HT-29 (cell line): ENCODE measurements around the gene TRMT10B. TPM values are rescaled to one million over a fixed set of nuclear protein-coding genes. Genes with fewer than 3 reads are reported as not detected.
"Not testable (repeated sequence)": the region's sequence is repeated elsewhere in the genome, so short reads cannot be mapped to it uniquely, and the experiment has no call there.

Experiments
- DNase-seq: peaks from one replicate; pipeline ENCODE4 v3.0.0-alpha.2; 2015; ENCODE audit warnings: low spot score
- total RNA-seq: library from RNA; depleted of rRNA; stranded (reverse); fragments of >200 nt; shearing (Covaris generic); gene quantifications from 2 replicates; pipeline ENCODE4 v1.2.3, GENCODE V29; 2014

The TRMT10B gene
- total RNA-seq, 1 experiment from 2014 or later = 0.76 TPM

DNA sequence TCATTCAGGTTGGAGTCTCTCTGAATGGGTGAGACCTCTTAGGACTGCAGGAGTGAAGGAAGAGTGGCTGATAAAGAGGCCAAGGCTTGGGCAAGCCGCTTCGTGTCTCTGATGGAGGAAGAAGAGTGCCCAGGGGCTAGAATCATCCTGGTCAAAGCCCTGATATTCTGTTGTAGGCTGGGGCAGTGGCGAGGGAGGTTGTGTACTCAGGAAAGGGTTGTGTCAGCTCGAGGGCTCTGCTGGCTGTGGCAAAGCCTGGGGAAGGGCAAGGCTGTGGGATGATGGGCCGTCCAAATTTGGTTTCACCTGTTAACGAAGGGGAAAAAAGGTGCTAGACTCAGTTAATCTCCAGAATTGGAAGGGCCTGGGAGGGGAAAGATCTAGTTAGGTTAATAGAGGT is 2.4 kb upstream of the TRMT10B start:
- DNase-seq = no peak

DNA sequence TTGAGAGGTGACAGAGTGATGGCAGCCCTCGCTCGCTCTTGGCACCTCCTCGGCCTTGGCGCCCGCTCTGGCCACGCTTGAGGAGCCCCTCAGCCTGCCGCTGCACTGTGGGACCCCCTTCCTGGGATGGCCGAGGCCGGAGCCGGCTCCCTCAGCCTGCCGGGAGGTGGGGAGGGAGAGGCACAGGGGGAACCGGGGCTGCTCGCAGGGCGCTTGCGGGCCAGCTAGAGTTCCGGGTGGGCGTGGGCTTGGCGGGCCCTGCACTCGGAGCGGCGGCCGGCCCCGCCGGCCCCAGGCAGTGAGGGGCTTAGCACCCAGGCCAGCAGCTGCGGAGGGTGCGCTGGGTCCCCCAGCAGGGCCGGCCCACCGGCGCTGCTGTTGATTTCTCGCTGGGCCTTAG is 1.9 kb upstream of the TRMT10B start:
- DNase-seq = not testable (repeated sequence)

DNA sequence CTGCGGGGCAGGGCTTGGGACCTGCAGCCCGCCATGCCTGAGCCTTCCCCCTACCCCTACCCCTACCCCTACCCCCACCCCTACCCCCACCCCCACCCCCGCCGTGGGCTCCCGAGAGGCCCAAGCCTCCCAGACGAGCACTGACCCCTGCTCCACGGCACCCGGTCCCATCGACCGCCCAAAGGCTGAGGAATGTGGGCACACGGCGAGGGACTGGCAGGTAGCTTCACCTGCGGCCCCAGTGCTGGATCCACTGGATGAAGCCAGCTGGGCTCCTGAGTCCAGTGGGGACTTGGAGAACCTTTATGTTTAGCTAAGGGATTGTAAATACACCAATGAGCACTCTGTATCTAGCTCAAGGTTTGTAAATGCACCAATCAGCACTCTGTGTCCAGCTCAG is 1.5 kb upstream of the TRMT10B start:
- DNase-seq = not testable (repeated sequence)

DNA sequence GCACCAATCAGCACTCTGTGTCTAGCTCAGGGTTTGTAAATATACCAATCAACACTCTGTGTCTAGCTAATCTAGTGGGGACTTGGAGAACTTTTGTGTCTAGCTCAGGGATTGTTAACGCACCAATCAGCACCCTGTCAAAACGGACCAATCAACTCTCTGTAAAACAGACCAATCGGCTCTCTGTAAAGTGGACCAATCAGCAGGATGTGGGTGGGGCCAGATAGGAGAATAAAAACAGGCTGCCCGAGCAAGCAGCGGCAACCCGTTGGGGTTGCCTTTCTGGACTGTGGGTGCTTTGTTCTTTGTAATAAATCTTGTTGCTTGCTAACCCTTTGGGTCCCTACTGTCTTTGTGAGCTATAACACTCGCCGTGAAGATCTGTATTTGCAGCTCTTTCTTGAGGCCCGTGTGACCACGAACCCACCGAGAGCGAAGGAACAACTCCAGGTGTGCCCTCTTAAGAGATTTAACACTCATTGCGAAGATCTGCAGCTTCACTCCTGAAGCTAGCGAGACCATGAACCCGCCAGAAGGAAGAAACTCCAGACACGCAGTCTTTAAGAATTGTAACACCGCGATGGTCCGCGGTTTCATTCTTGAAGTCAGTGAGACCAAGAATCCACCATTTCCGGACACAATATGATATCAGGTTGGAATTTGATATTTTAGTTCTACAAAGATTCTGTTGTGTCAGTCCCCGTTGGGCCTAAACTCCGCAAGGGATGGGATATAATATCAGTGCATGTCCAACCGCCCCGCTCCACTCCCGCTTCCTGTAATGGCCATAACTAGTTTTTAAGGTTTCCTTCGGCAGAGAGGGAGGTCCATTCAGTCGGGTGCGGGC is 740 bp upstream of the TRMT10B start:
- no peak for DNase-seq

DNA sequence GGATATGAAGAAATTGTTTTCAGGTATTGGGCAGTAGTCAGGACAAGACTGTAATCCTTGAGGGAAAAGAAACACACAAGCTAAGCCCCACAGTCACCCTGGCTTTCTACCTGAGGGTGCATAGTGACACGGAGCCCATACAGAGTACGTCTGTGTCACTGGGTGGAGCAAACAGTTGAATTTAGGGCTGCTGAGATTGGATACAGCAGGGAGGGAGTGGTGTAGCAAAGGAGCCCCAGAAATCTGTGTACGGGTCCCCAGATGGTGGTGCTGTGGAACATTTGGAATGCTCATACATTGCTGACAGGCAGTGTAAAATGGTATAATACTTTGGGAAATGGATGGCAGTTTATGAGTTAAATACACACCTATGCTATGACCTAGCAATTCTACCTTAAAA is 5.1 kb downstream of the TRMT10B start:
- DNase-seq = no peak

DNA sequence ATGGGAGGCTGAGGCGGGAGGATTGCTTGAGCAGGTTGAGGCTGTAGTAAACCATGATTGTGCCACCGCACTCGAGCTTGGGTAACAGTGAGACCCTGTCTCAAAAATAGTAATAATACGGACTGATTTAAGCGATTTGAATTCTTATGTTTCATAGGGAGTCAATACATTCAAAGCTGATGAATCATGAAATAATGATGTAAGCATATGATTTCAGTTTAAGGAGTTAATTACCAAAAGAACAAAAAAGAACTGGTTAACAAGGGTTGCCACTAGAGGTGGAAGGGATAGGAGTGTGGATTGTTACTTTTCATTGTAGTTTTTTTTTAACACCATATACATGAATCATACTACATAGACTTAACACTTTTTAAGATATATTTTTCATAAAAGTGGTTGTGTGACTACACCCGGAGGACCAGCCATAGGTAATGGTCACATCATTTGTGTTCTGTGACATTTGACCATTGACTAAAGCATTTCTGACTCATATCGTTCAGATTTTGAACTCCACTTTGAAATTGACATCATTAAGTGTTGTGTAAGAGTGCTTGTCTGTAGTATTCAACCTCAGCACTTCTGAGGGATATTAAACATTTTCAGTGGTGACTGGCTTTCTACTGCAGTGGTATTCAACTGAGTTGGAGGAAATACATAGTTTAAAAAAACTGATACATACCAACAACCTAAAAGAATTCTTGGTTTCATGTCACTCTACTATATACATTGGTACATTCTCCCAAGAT is 7.0 kb downstream of the TRMT10B start:
- no peak for DNase-seq

DNA sequence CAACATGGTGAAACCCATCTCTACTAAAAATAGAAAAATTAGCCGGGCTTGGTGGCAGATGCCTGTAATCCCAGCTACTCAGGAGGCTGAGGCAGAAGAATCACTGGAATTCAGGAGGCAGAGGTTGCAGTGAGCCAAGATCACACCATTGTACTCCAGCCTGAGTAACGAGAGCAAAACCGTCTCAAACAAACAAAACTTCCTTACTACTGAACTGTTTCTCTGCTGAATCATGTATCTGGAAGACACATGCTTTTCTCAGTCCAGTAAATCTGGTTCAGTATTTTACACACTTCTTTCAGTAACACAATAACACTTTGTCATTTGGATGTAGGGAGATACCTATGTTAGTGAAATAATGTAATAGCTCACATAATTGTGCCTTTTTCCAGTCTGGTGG is 7.9 kb downstream of the TRMT10B start:
- DNase-seq = no peak

DNA sequence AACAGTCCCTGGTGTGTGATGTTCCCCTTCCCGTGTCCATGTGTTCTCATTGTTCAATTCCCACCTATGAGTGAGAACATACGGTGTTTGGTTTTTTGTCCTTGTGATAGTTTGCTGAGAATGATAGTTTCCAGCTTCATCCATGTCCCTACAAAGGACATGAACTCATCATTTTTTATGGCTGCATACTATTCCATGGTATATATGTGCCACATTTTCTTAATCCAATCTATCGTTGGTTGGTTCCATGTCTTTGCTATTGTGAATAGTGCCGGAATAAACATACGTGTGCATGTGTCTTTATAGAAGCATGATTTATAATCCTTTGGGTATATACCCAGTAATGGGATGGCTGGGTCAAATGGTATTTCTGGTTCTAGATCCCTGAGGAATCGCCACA is 11.7 kb downstream of the TRMT10B start:
- not testable (repeated sequence) for DNase-seq

DNA sequence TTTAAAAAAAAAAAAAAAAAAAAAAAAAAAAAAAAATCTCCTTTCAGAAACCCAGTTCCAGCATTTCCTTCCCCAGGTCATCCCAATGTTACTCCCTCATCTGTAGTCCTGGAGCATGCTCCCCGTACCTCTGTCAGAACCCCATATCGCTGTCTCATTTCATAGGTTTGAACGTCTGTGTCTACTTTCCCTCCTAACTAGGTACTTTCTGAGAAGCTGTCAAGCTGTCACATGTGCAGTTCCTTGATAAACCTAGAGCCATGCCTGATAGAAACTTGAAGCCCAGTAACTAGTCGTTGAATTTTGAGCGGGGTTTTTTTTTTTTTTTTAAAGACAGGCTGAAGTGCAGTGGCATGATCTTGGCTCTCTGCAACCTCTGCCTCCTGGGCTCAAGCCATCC is 15.7 kb downstream of the TRMT10B start:
- no peak for DNase-seq

DNA sequence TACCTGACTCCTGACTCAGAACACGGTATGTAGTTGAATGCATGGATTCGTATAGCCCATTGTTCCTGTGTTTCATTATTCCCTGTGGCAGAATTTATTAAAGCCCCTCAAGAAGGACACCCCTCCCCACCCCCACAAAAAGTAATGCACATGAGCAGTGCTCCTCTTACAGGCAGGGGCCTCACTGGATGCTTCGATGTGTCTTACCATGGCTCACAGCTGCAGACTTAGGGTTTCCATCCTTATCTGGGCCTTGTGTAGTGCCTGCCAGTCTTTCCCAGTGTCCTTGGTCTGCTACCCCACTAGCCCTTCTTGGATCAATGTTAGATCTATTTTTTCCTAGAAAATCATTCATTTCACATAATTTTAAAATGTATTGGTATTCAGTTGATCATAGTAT is 16.4 kb downstream of the TRMT10B start:
- no peak for DNase-seq

DNA sequence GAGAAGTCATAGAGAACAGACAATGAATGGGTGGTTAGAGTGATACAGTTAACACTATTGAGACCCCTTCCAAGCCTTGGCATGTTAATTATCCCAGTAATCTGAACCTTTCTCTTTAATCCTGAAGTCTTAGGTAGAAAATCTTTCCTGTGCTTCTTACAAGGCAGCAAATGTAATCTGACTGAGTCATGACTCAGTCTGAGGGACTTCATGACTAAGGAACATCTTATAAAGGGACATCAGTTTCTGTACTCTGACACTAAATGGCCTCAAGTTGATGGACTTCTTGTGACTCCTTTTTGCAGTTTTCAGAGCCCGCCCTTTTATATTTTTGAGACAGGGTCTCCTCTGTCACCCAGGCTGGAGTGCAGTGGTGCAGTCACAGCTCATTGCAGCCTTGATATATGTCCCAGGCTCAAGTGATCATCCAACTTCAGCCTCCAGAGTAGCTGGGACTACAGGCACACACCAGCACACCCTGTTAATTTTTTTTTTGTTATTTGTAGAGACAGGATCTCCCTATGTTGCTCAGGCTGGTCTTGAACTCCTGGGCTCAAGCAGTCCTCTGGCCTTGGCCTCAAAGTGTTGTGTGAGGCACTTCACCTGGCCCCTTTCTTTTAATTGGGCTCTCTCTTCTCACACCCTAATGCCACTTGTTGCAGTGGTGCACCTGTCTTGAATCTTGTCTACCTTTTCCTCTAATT is 21.8 kb downstream of the TRMT10B start:
- DNase-seq = no peak

DNA sequence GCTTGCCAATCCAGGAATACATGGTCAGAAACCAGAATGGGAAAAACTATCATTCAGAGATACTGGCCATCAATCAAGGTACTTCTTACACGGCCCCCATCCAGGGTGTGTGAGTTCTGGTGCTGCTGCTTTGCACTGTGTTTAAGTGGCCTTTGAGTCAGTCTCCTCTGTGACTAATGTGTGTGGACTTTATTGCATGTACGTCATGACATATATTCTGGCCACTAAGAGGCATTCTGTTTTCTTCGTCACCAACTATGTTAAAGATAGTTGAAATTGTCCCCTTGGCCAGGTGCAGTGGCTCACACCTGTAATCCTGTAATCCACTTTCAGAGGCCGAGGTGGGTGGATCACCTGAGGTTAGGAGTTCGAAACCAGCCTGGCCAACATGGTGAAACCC is 22.7 kb downstream of the TRMT10B start:
- DNase-seq = no peak

DNA sequence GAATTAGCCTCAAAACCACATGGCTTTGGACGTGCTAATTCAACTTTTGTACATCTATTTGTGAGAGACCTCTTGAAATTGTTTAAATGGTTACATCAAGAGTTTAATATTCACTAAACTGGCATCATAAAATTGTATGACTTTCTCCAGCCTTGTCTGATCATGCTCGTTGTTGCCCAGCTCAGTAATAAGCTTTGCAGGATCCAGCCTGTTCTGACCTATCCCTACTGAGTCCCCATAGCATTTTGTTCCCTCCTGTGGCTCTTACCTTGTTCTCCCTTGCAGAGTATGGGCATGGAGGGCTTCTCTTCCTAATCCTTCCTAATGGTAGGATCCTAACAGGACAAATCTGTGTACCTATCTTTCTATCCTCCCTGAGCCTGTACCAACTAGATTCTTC is 24.9 kb downstream of the TRMT10B start:
- DNase-seq = no peak

DNA sequence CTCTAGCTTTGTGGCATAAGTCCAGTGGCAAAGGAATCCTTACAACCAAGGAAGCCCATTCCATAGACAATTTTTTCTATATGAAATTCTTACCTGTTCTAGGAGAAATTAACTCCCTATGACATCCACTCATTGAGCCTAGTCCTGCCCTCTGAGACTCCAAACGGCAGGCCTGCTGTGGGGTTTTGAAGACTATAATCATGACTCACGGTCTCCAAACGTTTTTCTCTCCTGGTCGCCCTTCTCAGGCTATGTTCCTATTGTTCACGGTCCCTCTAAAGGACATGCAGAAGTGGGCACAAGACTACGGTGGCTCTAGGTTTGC is 30.6 kb downstream of the TRMT10B start:
- DNase-seq = peak; percentile 5

DNA sequence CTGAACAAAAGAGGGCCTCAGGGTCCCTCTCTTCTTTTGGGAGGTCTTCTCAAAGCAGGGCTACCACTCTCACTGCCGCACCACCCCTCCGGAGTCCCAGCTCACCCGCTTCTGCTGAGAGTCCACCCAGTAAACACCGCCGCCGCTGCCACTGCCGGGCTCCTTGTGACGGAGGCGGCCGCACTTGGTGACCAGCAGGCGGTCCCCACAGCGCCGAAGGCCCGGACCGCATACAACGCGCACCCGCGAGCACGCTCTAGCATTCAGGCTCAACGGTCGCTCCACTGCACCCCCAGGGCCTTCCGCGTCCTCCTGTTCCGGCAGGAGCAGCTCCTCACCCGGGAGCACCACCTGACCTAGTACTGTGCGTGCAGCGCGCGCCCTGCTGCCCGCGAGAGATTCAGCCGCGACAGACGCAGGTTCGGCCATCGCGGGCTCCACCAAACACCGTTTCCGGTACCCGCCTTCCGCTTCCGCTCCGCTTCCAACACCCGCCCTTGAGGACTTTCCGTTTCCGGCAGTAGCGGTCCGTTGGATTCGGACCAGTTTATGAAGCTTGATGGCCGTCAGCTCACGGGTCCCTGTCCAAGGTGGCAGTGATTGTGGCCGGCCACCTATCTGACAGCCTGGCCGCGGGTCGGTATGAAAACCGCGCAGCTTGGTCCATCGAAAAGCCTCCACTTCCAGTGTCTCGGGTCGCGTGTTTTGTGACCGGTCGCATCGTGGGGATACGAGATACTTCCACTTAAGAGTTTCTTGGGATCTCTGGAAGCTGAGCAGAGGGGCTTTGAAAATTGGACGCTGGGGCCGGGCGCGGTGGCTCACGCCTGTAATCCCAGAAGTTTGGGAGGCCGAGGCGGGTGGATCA is 31.2 kb downstream of the TRMT10B start, which contains the start of gene EXOSC3:
Gene EXOSC3, minus strand, starts transcription at position 449 of the 868 bp plus-strand sequence. Its CDS starts 20 bp downstream, at position 429.
- peak; percentile 86 for DNase-seq

DNA sequence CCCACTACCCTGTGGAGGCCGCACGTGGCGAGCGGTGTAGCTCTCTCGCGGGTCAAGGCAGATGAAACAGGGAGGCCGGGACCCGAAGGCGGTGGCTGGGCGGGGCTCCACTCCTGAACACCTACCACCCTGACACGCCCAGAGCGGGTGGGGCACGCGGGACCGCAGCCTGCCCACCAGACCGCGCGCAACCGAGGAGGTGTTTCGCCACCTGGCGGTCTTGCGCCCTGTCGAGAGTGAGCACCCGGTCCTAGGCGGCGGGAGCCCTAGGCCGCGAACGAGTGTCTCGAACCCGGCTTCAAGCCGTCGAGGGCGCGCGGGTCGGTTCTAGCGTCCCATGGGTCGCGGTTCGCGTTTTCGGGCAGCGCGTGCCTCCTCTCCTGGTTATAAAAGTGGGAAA is 33.5 kb downstream of the TRMT10B start:
- no peak for DNase-seq

DNA sequence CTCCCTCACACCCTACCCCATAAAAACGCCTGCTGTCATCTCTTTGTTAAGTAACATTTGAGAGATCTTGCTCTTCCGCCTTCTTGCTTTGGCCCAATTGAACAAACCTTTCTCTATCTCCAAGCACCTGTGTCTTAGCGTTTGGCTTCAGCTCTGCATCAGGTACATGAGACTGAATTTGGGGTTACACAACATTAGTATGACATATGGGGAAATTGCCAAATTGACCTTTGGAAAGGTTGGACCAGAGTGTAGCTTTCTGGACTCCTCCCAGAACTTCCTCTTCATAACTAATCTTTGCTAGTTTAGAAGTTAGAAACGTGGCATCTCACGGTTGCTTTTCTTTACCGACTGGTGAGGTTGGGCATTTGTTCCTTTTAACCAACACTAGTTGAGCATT is 34.7 kb downstream of the TRMT10B start:
- no peak for DNase-seq

DNA sequence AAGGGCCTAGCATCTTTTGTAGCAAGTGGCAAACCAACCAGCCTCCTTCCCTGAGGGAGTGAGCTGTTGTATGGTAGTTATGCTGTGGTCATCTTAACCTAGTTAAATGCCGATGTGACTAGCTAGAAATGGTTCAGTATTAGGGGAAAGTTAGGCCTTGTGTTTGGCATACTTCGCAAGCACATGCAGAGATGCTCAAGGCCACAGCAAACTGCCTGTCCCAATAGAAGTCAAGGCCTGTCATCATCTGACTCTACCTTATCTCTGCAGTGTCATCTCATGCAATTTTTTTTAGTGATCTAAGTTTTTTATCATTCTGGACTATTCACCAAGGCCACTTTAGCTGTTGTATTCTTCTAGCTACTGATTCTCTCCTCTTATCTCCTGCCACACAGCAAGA is 36.5 kb downstream of the TRMT10B start:
- no peak for DNase-seq

DNA sequence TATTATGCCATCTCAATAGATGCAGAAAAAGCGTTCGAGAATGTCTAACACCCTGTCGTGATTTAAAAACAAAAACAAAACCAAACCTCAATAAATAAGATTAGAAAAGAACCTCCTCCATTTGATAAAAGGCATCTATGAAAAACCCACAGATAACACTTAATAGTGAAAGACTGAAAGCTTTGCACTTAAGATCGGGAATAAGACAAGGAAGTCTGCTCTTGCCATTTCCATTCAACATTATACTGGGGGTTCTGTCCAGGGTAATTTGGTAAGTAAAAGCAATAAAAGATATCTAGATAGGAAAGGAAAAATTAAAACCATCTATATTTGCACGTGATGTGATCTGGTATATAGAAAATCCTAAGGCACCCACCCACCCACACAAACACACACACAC is 38.5 kb downstream of the TRMT10B start:
- DNase-seq = no peak

DNA sequence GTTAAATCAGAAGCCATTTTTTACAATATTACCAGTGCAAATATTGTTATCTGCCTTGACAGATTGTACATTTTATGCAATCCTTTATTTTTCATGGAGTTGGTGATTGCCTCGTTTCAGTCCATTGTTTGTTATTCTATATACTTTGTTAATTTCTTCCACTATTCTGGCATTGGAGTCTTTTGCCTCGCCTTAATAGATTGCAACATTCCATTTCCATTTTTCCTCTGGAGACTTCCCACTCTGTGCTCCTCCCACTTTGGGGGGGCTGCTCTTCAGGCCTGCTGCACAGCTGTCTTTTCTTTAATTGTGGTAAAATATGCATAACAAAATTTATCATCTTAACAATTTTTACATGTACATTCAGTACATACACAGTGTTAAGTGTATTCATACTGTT is 42.6 kb downstream of the TRMT10B start:
- no peak for DNase-seq

DNA sequence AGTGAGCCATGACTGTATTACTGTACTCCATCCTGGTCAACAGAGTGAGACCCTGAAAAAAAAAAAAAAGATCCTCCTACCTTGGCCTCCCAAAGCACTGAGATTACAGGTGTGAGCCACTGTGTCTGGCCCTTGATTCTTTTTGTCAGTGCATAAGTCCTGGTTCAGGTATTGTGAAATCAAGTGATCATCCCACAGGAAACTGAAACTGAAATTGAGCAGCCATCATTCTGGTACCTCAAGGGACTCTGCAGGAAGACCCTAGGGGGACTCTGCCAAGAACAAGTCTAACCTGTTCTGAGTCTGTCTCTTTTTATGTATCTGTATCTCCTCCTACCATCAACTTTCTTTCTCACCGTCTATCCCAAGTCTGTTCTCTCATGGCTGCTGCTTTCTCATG is 45.1 kb downstream of the TRMT10B start:
- DNase-seq = no peak
